K562 (cell line): ENCODE data around the gene CENPU. TPM values are rescaled to one million over a fixed set of nuclear protein-coding genes. Genes with fewer than 3 reads are reported as not detected.

Source experiments
- ATAC-seq: fragments of 200-7000 bp; cut with Tn5 transposase; 3 replicates; pipeline ENCODE4 v1.9.1; 2020; ENCODE audit warnings: moderate library complexity
- BruUV-seq: library from RNA; stranded (reverse); fragments of 400-500 nt; replicated peaks from 2 replicates; lab custom pipeline; 2021; lab: Mats Ljungman, UMichigan
- CTCF ChIA-PET: fragments of 300-600 bp; formaldehyde crosslinking; extraction: SDS; loops from one replicate; lab custom pipeline; 2021; ENCODE audit warnings: low intra/inter-chr PET ratio; lab: Yijun Ruan, JAX
- POLR2A ChIA-PET: fragments of 300-600, 350-650 bp; sonication (Branson Sonifier 250); formaldehyde crosslinking; extraction: SDS; loops from one replicate; lab custom pipeline; 2021; ENCODE audit warnings: antibody characterized with exemption, inconsistent platforms; lab: Yijun Ruan, JAX
- DNase-seq, 4 experiments: peaks; one replicate each; pipeline versions ENCODE4 v3.0.0 to v3.0.0-alpha.2; 2011 to 2018; ENCODE audit warnings: low spot score in 3 of 4, mixed read lengths in 3 of 4; ENCODE audit errors: extremely low read depth in 1 of 4
- FAIRE-seq: peaks from 2 replicates; lab custom pipeline; 2011; peaks lifted over from hg19 to GRCh38; lab: Jason Lieb, UNC
- H2AFZ ChIP-seq: 2 replicates; pipeline ENCODE4 v1.6.0; 2011; ENCODE audit warnings: low read depth, low read length, control low read depth, inconsistent platforms
- H3K27ac ChIP-seq: fragments of 200-600 bp; 3 replicates; pipeline ENCODE4 v1.8.0; 2011; ENCODE audit warnings: low read depth, mild to moderate bottlenecking, control low read depth, inconsistent platforms, low read length, moderate library complexity, mixed read lengths; ENCODE audit errors: extremely low read depth
- H3K27me3 ChIP-seq, 2 experiments: fragments of 300-600 bp in 1 of 2; 2 replicates in 1 of 2; 3 replicates in 1 of 2; pipeline versions ENCODE4 v1.6.0 to v1.8.0; 2011; ENCODE audit warnings: inconsistent platforms in 2 of 2, low read length in 2 of 2, mild to moderate bottlenecking in 1 of 2, mixed read lengths in 1 of 2, moderate library complexity in 1 of 2; ENCODE audit not compliant: control insufficient read depth in 2 of 2, insufficient read depth in 2 of 2
- H3K36me3 ChIP-seq: fragments of 300-600 bp; 3 replicates; pipeline ENCODE4 v1.8.0; 2011; ENCODE audit warnings: mild to moderate bottlenecking, low read length, inconsistent platforms; ENCODE audit not compliant: control insufficient read depth, insufficient read depth
- H3K4me1 ChIP-seq, 2 experiments: fragments of 200-600 bp in 1 of 2; replicated peaks in 1 of 2; 2 replicates in 1 of 2; 3 replicates in 1 of 2; pipeline versions ENCODE4 v1.5.1 to v1.8.0; 2011; ENCODE audit warnings: inconsistent platforms in 2 of 2, low read length in 2 of 2, mild to moderate bottlenecking in 1 of 2, mixed read lengths in 1 of 2, moderate library complexity in 1 of 2; ENCODE audit not compliant: control insufficient read depth in 2 of 2, insufficient read depth in 2 of 2
- H3K4me2 ChIP-seq: 2 replicates; pipeline ENCODE4 v1.6.1; 2011; ENCODE audit warnings: low read length, control low read depth, inconsistent platforms, mixed read lengths; ENCODE audit not compliant: insufficient read depth
- H3K4me3 ChIP-seq: fragments of 200-600 bp; sonication (generic), shearing (Covaris generic); 2 replicates; pipeline ENCODE4 v1.5.1; 2016; ENCODE audit warnings: control low read depth, inconsistent platforms
- H3K79me2 ChIP-seq: fragments of 200-600 bp; 3 replicates; pipeline ENCODE4 v1.8.0; 2011; ENCODE audit warnings: low read length, inconsistent platforms; ENCODE audit not compliant: control insufficient read depth, insufficient read depth
- H3K9ac ChIP-seq, 2 experiments: 2 replicates each; pipeline versions ENCODE4 v1.6.0 to v1.6.1; 2011; ENCODE audit warnings: low read depth in 2 of 2, low read length in 2 of 2, control low read depth in 1 of 2, inconsistent platforms in 1 of 2, mild to moderate bottlenecking in 1 of 2, mixed read lengths in 1 of 2; ENCODE audit not compliant: insufficient read depth in 1 of 2
- H3K9me1 ChIP-seq: one replicate; pipeline ENCODE4 v1.6.0; 2011; ENCODE audit warnings: inconsistent platforms, mild to moderate bottlenecking, low read length, moderate library complexity; ENCODE audit not compliant: control insufficient read depth, insufficient read depth
- H3K9me3 ChIP-seq: replicated peaks from 2 replicates; pipeline ENCODE4 v1.5.1; 2011; ENCODE audit warnings: low read depth, low read length, inconsistent platforms; ENCODE audit not compliant: control insufficient read depth, insufficient read depth
- H4K20me1 ChIP-seq: replicated peaks from 2 replicates; pipeline ENCODE4 v1.6.1; 2011; ENCODE audit warnings: low read length, inconsistent platforms, mixed read lengths; ENCODE audit not compliant: control insufficient read depth, insufficient read depth
- CTCF ChIP-seq, 3 experiments: IDR thresholded peaks in 2 of 3; conservative IDR thresholded peaks in 1 of 3; 2 replicates each; pipeline ENCODE4 v1.5.1; 2011 to 2012; ENCODE audit warnings: low read length in 3 of 3, mild to moderate bottlenecking in 3 of 3, control low read depth in 2 of 3, improper control_type of control experiment in 1 of 3, inconsistent platforms in 1 of 3, low read depth in 1 of 3, mixed read lengths in 1 of 3, moderate library complexity in 1 of 3; ENCODE audit not compliant: insufficient read depth in 2 of 3
- HDGF ChIP-seq: fragments of 450-650 bp; IDR thresholded peaks from 2 replicates; pipeline ENCODE4 v1.6.1; 2016
- WGBS: fragments of 100-300 bp; shearing (Covaris generic); methylation state at CpG from one replicate; pipeline ENCODE4 v1.1.6; 2016; ENCODE audit warnings: low coverage, mixed read lengths; ENCODE audit not compliant: insufficient coverage; ENCODE audit errors: missing lambda C conversion rate; 5-methylcytosine and 5-hydroxymethylcytosine counted together
- in situ Hi-C: fragments of 300-500 bp; cut with MboI; formaldehyde crosslinking; loops from 4 replicates; pipeline ENCODE4 v1.15.0; 2018; ENCODE audit warnings: inconsistent platforms, mixed read lengths
- intact Hi-C: fragments of 100-400 bp; cut with micrococcal nuclease; formaldehyde crosslinking; loops from 2 replicates; pipeline ENCODE4 v1.14.2; 2022
- polyA plus RNA-seq, 8 experiments: library from polyadenylated mRNA; depleted of rRNA in 4 of 8; stranded (reverse) in 5 of 8; unstranded in 3 of 8; fragments of >200 nt; fragmentation: Nextera tagmentation in 2 of 8; fragmentation: Illumina TruSeq in 1 of 8; extraction: Ambion mirVana in 2 of 8; extraction: Trizol in 1 of 8; gene quantifications; 2 replicates each; pipeline versions ENCODE4 v1.2.1 to v1.2.3, GENCODE V29; 2011 to 2014; ENCODE audit warnings: inconsistent platforms in 1 of 8, missing spikeins in 1 of 8
- total RNA-seq, 7 experiments: library from RNA; depleted of rRNA in 6 of 7; stranded (reverse); fragments of >200 nt in 6 of 7; fragmentation: Illumina TruSeq in 2 of 7; extraction: Trizol in 2 of 7; gene quantifications; 2 replicates each; pipeline versions ENCODE4 v1.2.1 to v1.2.3, GENCODE V29; 2011 to 2021; ENCODE audit warnings: low replicate concordance in 1 of 7
- TF ChIP-seq, protein P1 (sequence below): fragments of 250-450 bp; sonication (Bioruptor Pico); IDR thresholded peaks from 2 replicates; pipeline ENCODE4 v1.5.0; 2020; ENCODE audit warnings: mild to moderate bottlenecking, borderline replicate concordance

CENPU gene
- total and polyA plus RNA-seq, 9 of the 15 experiments (the other 6 are each of a cell fraction or from before 2014, with no cell fraction given), result 39.4 to 98.7 (median 84.3) TPM

- H3K9me3 ChIP-seq, result no peaks in the 10 kb centered on the region
- ATAC-seq (no peak; the same call in 2 of the 3 replicates), FAIRE-seq (peak; percentile 57), DNase-seq (no peak)
- no peaks in the 10 kb centered on the region for H4K20me1 ChIP-seq
- BruUV-seq, result TSS peak; percentile 28
- H3K4me2 ChIP-seq, result no peak overlapping the region
- H3K4me1 ChIP-seq, result no peaks in the 10 kb centered on the region
- H3K79me2 ChIP-seq, result no peaks in the 10 kb centered on the region
- no peak overlapping the region for H3K9ac ChIP-seq
- no peak overlapping the region for H3K4me3 ChIP-seq
- 49% methylated on average over 6 of the region's 6 CpGs for WGBS
- H3K27ac ChIP-seq, result no peak overlapping the region
- no peaks in the 10 kb centered on the region for H3K27me3 ChIP-seq
- no peaks in the 10 kb centered on the region for H3K9me1 ChIP-seq
- TF ChIP-seq HDGF (no peak), CTCF (IDR thresholded peaks at IDR 0.05 in 2 of 3, conservative IDR thresholded peaks at IDR 0.05 in 1 of 3; ENCODE audit: insufficient read depth in 2 of 3, low read depth in 1 of 3, low read length in 3 of 3) (0 out of 6 replicates have a peak, but pooled peaks of 1 of the 3 experiments have one; percentile 7)
- in situ Hi-C loops, result no loop called here
- ChIA-PET CTCF (no interaction called here), POLR2A (no interaction called here)
- no peak overlapping the region for H2AFZ ChIP-seq
- H3K36me3 ChIP-seq, result peaks cover 14% of the 10 kb centered on the region; the same call in 1 of the 3 replicates
- intact Hi-C loops, result no loop called here
Observed at GRCh38 chr4:184756399-184756798, 22.5 kb upstream of the CENPU start.

DNA sequence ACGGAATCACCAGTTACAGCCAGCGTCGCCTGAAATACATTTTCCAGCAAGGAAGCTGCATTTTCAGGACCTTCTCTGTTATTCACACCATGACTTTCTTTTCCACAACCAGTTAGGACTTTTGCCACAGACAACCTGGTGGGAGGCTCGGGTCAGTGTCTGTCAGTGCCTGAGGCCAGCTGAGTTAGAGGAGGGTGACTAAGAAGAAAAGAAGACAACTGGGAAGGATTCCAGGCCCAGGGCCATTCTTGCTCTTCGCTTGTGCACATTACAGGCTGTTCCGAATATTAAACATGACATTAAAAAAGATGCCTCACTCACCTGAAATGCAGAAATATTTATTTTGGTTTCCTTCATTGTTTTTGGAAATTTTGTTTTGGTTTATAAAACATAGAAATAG lies 21.4 kb upstream of the CENPU start:
- Histone ChIP-seq H3K9me3 (no peaks in the 10 kb centered on the region), H3K4me3 (no peak overlapping the region), H3K4me1 (peaks cover 0 to 4% of the 10 kb centered on the region in 2 experiments; a peak in 3 of 5 replicates), H3K9ac (no peak overlapping the region), H4K20me1 (no peaks in the 10 kb centered on the region), H3K9me1 (no peaks in the 10 kb centered on the region), H3K79me2 (no peaks in the 10 kb centered on the region), H3K4me2 (no peak overlapping the region), H3K27me3 (no peaks in the 10 kb centered on the region), H3K36me3 (peaks cover 9% of the 10 kb centered on the region; the same call in 1 of the 3 replicates), H2AFZ (no peak overlapping the region), H3K27ac (no peak overlapping the region)
- BruUV-seq, result no TSS peak
- CTCF ChIA-PET, result no interaction called here
- TF ChIP-seq, protein P1, sequence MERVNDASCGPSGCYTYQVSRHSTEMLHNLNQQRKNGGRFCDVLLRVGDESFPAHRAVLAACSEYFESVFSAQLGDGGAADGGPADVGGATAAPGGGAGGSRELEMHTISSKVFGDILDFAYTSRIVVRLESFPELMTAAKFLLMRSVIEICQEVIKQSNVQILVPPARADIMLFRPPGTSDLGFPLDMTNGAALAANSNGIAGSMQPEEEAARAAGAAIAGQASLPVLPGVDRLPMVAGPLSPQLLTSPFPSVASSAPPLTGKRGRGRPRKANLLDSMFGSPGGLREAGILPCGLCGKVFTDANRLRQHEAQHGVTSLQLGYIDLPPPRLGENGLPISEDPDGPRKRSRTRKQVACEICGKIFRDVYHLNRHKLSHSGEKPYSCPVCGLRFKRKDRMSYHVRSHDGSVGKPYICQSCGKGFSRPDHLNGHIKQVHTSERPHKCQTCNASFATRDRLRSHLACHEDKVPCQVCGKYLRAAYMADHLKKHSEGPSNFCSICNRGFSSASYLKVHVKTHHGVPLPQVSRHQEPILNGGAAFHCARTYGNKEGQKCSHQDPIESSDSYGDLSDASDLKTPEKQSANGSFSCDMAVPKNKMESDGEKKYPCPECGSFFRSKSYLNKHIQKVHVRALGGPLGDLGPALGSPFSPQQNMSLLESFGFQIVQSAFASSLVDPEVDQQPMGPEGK (CRISPR knock-in tag), result no peak
- DNase-seq (no peak), ATAC-seq (no peak), FAIRE-seq (peak; percentile 44)
- intact Hi-C loops, result no loop called here
- 69% methylated on average over 6 of the region's 6 CpGs for WGBS
- POLR2A ChIA-PET, result no interaction called here
- in situ Hi-C loops, result no loop called here
